H1 (cell line): ENCODE results near the gene CHST1. TPM values are rescaled to one million over a fixed set of nuclear protein-coding genes. Genes with fewer than 3 reads are reported as not detected.

ENCODE experiments used
- ASH2L ChIP-seq: fragments of 200-600, 300-600 bp; sonication (generic); IDR thresholded peaks from one replicate; pipeline ENCODE4 v1.7.1; 2017; ENCODE audit warnings: low read length
- CHD1 ChIP-seq: IDR thresholded peaks from 2 replicates; pipeline ENCODE4 v1.6.1; 2012; ENCODE audit warnings: low read depth, low read length, improper control_type of control experiment
- KDM1A ChIP-seq: fragments of 200-600, 300-600 bp; sonication (generic); IDR thresholded peaks from 2 replicates; pipeline ENCODE4 v1.7.1; 2016; ENCODE audit warnings: mild to moderate bottlenecking, low read length, borderline replicate concordance
- SAP30 ChIP-seq: fragments of 300-600 bp; sonication (generic); IDR thresholded peaks from 2 replicates; pipeline ENCODE4 v1.7.1; 2012; ENCODE audit warnings: low read length, moderate library complexity, mild to moderate bottlenecking, inconsistent platforms; ENCODE audit not compliant: insufficient read depth, insufficient replicate concordance
- YY1 ChIP-seq: IDR thresholded peaks from 2 replicates; pipeline ENCODE4 v1.6.1; 2011; ENCODE audit warnings: low read depth, mild to moderate bottlenecking, low read length
- polyA plus RNA-seq, 7 experiments: library from polyadenylated mRNA; depleted of rRNA in 3 of 7; stranded (reverse) in 5 of 7; unstranded in 2 of 7; fragments of >200 nt in 5 of 7; fragments of 200-250 nt in 2 of 7; gene quantifications; 1 replicate in 5 of 7; 2 replicates in 1 of 7; 4 replicates in 1 of 7; pipeline versions ENCODE4 v1.2.1 to v1.2.3, GENCODE V29; 2011 to 2013; ENCODE audit warnings: missing spikeins in 2 of 7, mixed read lengths in 2 of 7
- total RNA-seq: library from RNA; stranded (reverse); fragmentation: NEBNext Ultra II Directional; extraction: Animal tissue kit (Norgen Biotek cat#: 25700); gene quantifications from 2 replicates; pipeline ENCODE4 v1.2.1, GENCODE V29; 2021

CHST1 gene
- total and polyA plus RNA-seq, 2 of the 8 experiments (the other 6 are each of a cell fraction or from before 2014, with no cell fraction given): 1.6 to 3.8 TPM

DNA sequence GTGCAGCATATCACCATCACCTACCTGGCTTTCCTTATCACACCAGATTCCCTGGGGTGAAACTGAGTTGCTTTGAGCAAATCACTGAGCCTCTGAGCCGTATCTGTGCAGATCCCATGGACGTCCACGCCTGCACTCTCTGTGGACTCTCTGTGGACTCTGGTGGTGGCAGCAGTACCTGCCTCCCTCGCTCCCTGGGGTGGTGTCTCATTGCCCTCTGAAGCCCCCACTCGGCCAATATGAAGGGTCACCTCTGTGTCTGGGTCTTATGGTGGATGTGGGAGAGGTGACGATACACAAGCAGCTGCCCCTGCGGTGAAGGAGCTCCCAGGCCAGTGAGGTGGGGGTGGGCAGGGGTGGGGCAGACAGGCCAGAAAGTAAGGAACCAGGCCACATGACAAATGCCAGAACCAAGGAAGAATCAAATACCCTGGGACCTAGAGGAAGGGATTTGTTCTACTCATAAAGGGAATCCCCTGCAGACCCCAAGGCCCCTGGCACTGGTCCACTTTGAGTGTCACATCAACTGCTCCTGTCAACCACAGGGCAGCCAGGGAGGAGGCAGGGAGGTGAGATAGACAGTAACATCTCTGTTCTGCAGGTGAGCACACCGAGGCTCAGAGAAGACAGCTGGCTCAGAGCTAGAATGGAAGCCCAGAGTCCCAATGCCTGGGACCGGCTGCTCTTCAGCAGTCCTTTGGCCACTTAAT lies 9.2 kb upstream of the CHST1 start (continued):
- TF ChIP-seq KDM1A (no peak), CHD1 (no peak), ASH2L (no peak), SAP30 (no peak), YY1 (no peak)
